Endothelial cell of umbilical vein (primary cell): Measurements from ENCODE around the gene CHN1. TPM values are rescaled to one million over a fixed set of nuclear protein-coding genes. Genes with fewer than 3 reads are reported as not detected.

Experiments
- BruUV-seq: library from RNA; stranded (reverse); fragments of 400-500 nt; replicated peaks from 2 replicates; lab custom pipeline; 2021; lab: Mats Ljungman, UMichigan
- CTCF ChIA-PET: fragments of 300-600, 350-600 bp; sonication (Branson Sonifier 250); formaldehyde crosslinking; loops from one replicate; lab custom pipeline; 2021; ENCODE audit warnings: antibody characterized with exemption, inconsistent platforms; lab: Charles Lee
- POLR2A ChIA-PET: fragments of 300-600, 350-600 bp; sonication (Branson Sonifier 250); formaldehyde crosslinking; loops from one replicate; lab custom pipeline; 2021; ENCODE audit warnings: antibody characterized with exemption, inconsistent platforms; lab: Charles Lee
- DNase-seq: peaks from one replicate; pipeline ENCODE4 v3.0.0-alpha.2; 2011; ENCODE audit warnings: low read depth, low spot score
- FAIRE-seq: peaks from 2 replicates; lab custom pipeline; 2011; peaks lifted over from hg19 to GRCh38; lab: Jason Lieb, UNC
- H2AFZ ChIP-seq: 2 replicates; pipeline ENCODE4 v1.6.0; 2012; ENCODE audit warnings: low read depth, low read length, control low read depth, inconsistent platforms
- H3K27ac ChIP-seq: 2 replicates; pipeline ENCODE4 v1.5.1; 2011; ENCODE audit warnings: low read depth, mild to moderate bottlenecking, control low read depth, low read length, moderate library complexity; ENCODE audit not compliant: insufficient read depth
- H3K27me3 ChIP-seq, 2 experiments: 2 replicates each; pipeline versions ENCODE4 v1.6.0 to v1.6.1; 2011; ENCODE audit warnings: low read length in 2 of 2, mixed read lengths in 1 of 2; ENCODE audit not compliant: control insufficient read depth in 2 of 2, insufficient read depth in 2 of 2
- H3K36me3 ChIP-seq, 2 experiments: 2 replicates in 1 of 2; 3 replicates in 1 of 2; pipeline ENCODE4 v1.5.1; 2011; ENCODE audit warnings: low read length in 2 of 2, mild to moderate bottlenecking in 1 of 2, moderate library complexity in 1 of 2; ENCODE audit not compliant: control insufficient read depth in 2 of 2, insufficient read depth in 2 of 2; ENCODE audit errors: extremely low read depth in 1 of 2
- H3K4me1 ChIP-seq: 3 replicates; pipeline ENCODE4 v1.5.1; 2011; ENCODE audit warnings: mild to moderate bottlenecking, low read length; ENCODE audit not compliant: control insufficient read depth, insufficient read depth; ENCODE audit errors: extremely low read depth
- H3K4me2 ChIP-seq: 2 replicates; pipeline ENCODE4 v1.6.1; 2011; ENCODE audit warnings: low read length, control low read depth, mixed read lengths; ENCODE audit not compliant: insufficient read depth
- H3K4me3 ChIP-seq, 3 experiments: fragments of 200-600 bp in 1 of 3; sonication (generic), shearing (Covaris generic) in 1 of 3; replicated peaks in 1 of 3; 2 replicates each; pipeline ENCODE4 v1.5.1; 2011 to 2016; ENCODE audit warnings: control low read depth in 3 of 3, low read length in 3 of 3, mild to moderate bottlenecking in 2 of 3, inconsistent platforms in 1 of 3, low read depth in 1 of 3, moderate library complexity in 1 of 3; ENCODE audit not compliant: insufficient read depth in 1 of 3
- H3K79me2 ChIP-seq: 2 replicates; pipeline ENCODE4 v1.6.0; 2012; ENCODE audit warnings: low read length, inconsistent platforms; ENCODE audit not compliant: control insufficient read depth, insufficient read depth
- H3K9ac ChIP-seq: replicated peaks from 2 replicates; pipeline ENCODE3; 2011; ENCODE audit warnings: low read length, control low read depth; ENCODE audit not compliant: insufficient read depth; ENCODE audit errors: extremely low read depth
- H3K9me1 ChIP-seq: replicated peaks from 3 replicates; pipeline ENCODE4 v1.6.0; 2011; ENCODE audit warnings: mild to moderate bottlenecking, low read length; ENCODE audit not compliant: control insufficient read depth, insufficient read depth; ENCODE audit errors: extremely low read depth
- H3K9me3 ChIP-seq: replicated peaks from 2 replicates; pipeline ENCODE4 v1.5.1; 2012; ENCODE audit warnings: low read length, inconsistent platforms; ENCODE audit not compliant: control insufficient read depth, insufficient read depth
- H4K20me1 ChIP-seq: replicated peaks from 2 replicates; pipeline ENCODE3; 2011; ENCODE audit warnings: mild to moderate bottlenecking, low read length; ENCODE audit not compliant: control insufficient read depth, insufficient read depth; ENCODE audit errors: extremely low read depth
- CTCF ChIP-seq, 2 donors: IDR thresholded peaks; 1 replicate in 1 of 2; 2 replicates in 1 of 2; pipeline ENCODE4 v1.5.1; 2011; ENCODE audit warnings: low read length in 2 of 2, mild to moderate bottlenecking in 2 of 2, moderate library complexity in 2 of 2, control low read depth in 1 of 2, inconsistent platforms in 1 of 2, low read depth in 1 of 2; ENCODE audit not compliant: insufficient read depth in 1 of 2; ENCODE audit errors: extremely low read depth in 1 of 2
- EZH2 ChIP-seq: IDR thresholded peaks from 2 replicates; pipeline ENCODE4 v1.6.1; 2012; ENCODE audit warnings: borderline replicate concordance, low read depth, mild to moderate bottlenecking, moderate library complexity, low read length, inconsistent platforms; ENCODE audit not compliant: severe bottlenecking
- FOS ChIP-seq: IDR thresholded peaks from 2 replicates; pipeline ENCODE4 v1.6.1; 2011; ENCODE audit warnings: mild to moderate bottlenecking, low read length, moderate library complexity, borderline replicate concordance; ENCODE audit not compliant: insufficient read depth
- GATA2 ChIP-seq: IDR thresholded peaks from 2 replicates; pipeline ENCODE4 v1.7.0; 2011; ENCODE audit warnings: low read depth, mild to moderate bottlenecking, moderate library complexity, mixed read lengths, low read length; ENCODE audit not compliant: insufficient read length, insufficient read depth
- JUN ChIP-seq: IDR thresholded peaks from 2 replicates; pipeline ENCODE4 v1.6.1; 2011; ENCODE audit warnings: borderline replicate concordance, low read depth; ENCODE audit not compliant: insufficient read length, insufficient read depth
- MAX ChIP-seq: IDR thresholded peaks from 2 replicates; pipeline ENCODE4 v1.6.1; 2011; ENCODE audit not compliant: insufficient read depth, insufficient read length
- MYC ChIP-seq: IDR thresholded peaks from one replicate; pipeline ENCODE4 v1.6.1; 2011; ENCODE audit warnings: mild to moderate bottlenecking, low read depth, low read length
- POLR2A ChIP-seq: IDR thresholded peaks from 2 replicates; pipeline ENCODE4 v1.6.1; 2012; ENCODE audit warnings: low read depth, mild to moderate bottlenecking, control low read depth, low read length
- POLR2AphosphoS5 ChIP-seq: IDR thresholded peaks from 2 replicates; pipeline ENCODE4 v1.6.1; 2012; ENCODE audit warnings: low read depth, mild to moderate bottlenecking, control low read depth, low read length, moderate library complexity; ENCODE audit not compliant: insufficient read depth
- dilution Hi-C: fragments of 300-500 bp; cut with MboI; formaldehyde crosslinking; loops from one replicate; pipeline ENCODE4 v1.15.0; 2019; ENCODE audit warnings: low sequenced_read_pairs; ENCODE audit not compliant: extremely low pct_ligation_motif_present
- intact Hi-C: fragments of 100-400 bp; cut with micrococcal nuclease; formaldehyde crosslinking; loops from one replicate; pipeline ENCODE4 v1.10.0; 2022
- polyA plus RNA-seq, 4 experiments: library from polyadenylated mRNA; depleted of rRNA in 3 of 4; stranded (reverse) in 3 of 4; unstranded in 1 of 4; fragments of >200 nt; gene quantifications; 2 replicates each; pipeline versions ENCODE4 v1.2.1 to v1.2.3, GENCODE V29; 2011 to 2012; ENCODE audit warnings: missing spikeins in 1 of 4
- total RNA-seq: library from RNA; stranded (reverse); gene quantifications from 2 replicates; pipeline ENCODE4 v1.2.3, GENCODE V29; 2021

Gene CHN1
- total and polyA plus RNA-seq, 2 donors (not counting 3 experiments of a cell fraction or from before 2014, with no cell fraction given): 23.3 to 24.9 TPM

- H3K4me1 ChIP-seq: no peaks in the 10 kb centered on the region
- CTCF ChIA-PET: interaction anchor here (1.4 kb wide), 1 partner anchor 122 kb away, joined by 4 read pairs; no protein-coding TSS in a partner anchor
- no peaks in the 10 kb centered on the region for H3K79me2 ChIP-seq
- POLR2A ChIA-PET: no interaction called here
- no peak overlapping the region for H3K4me3 ChIP-seq
- no peak for TF ChIP-seq POLR2A
- no peak for TF ChIP-seq JUN
- no peak for TF ChIP-seq EZH2
- H3K36me3 ChIP-seq: no peaks in the 10 kb centered on the region
- no peaks in the 10 kb centered on the region for H3K27me3 ChIP-seq
- BruUV-seq: no TSS peak
- no peak overlapping the region for H3K27ac ChIP-seq
- dilution Hi-C loops: no loop called here
- H4K20me1 ChIP-seq: no peaks in the 10 kb centered on the region
- H3K9ac ChIP-seq: no peak overlapping the region
- H2AFZ ChIP-seq: no peak overlapping the region
- intact Hi-C loops: no loop called here
- DNase-seq (no peak), FAIRE-seq (no peak)
- no peak overlapping the region for H3K4me2 ChIP-seq
- H3K9me3 ChIP-seq: no peaks in the 10 kb centered on the region
- no peaks in the 10 kb centered on the region for H3K9me1 ChIP-seq
Measured at GRCh38 chr2:174893018-174893417, 112.2 kb downstream of the CHN1 start.

GRCh38 chr2:174892546-174892945, 112.6 kb downstream of the CHN1 start:
- H3K9ac ChIP-seq: no peak overlapping the region
- no TSS peak for BruUV-seq
- H3K4me2 ChIP-seq: no peak overlapping the region
- H2AFZ ChIP-seq: no peak overlapping the region
- TF ChIP-seq MAX (no peak), POLR2AphosphoS5 (no peak), MYC (no peak), GATA2 (no peak), FOS (no peak), CTCF (IDR thresholded peaks at IDR 0.05; ENCODE audit: extremely low read depth in 1 of 2, insufficient read depth in 1 of 2, low read depth in 1 of 2, low read length in 2 of 2) (no peak), POLR2A (no peak), EZH2 (no peak)
- no peaks in the 10 kb centered on the region for H3K79me2 ChIP-seq
- H4K20me1 ChIP-seq: no peaks in the 10 kb centered on the region
- CTCF ChIA-PET: interaction anchor here (1.4 kb wide), 1 partner anchor 121 kb away, joined by 4 read pairs; no protein-coding TSS in a partner anchor
- H3K4me1 ChIP-seq: no peaks in the 10 kb centered on the region
- DNase-seq (no peak), FAIRE-seq (no peak)
- POLR2A ChIA-PET: no interaction called here
- dilution Hi-C loops (no loop called here), intact Hi-C loops (no loop called here)
- no peaks in the 10 kb centered on the region for H3K9me1 ChIP-seq
- H3K9me3 ChIP-seq: no peaks in the 10 kb centered on the region
- H3K27me3 ChIP-seq: no peaks in the 10 kb centered on the region
- H3K27ac ChIP-seq: no peak overlapping the region
- H3K4me3 ChIP-seq: no peak overlapping the region
- no peaks in the 10 kb centered on the region for H3K36me3 ChIP-seq
